T-cell (primary cell): ENCODE data around the gene ATP5F1E. TPM values are rescaled to one million over a fixed set of nuclear protein-coding genes. Genes with fewer than 3 reads are reported as not detected.

Experiments
- ATAC-seq, 4 experiments: fragments of 200-7000 bp in 3 of 4; fragments of 150-1000 bp in 1 of 4; cut with Tn5 transposase; replicated peaks in 1 of 4; 1 replicate in 3 of 4; 2 replicates in 1 of 4; pipeline ENCODE4 v1.10.0; 2021; ENCODE audit warnings: moderate library complexity in 3 of 4, mild to moderate bottlenecking in 2 of 4, moderate number of reproducible peaks in 1 of 4
- CTCF ChIA-PET, 2 donors: fragments of 300-600 bp; sonication (Branson Sonifier 250); formaldehyde crosslinking; loops; one replicate each; lab custom pipeline; 2022; ENCODE audit warnings: antibody characterized with exemption in 2 of 2; lab: Charles Lee
- POLR2A ChIA-PET, 2 donors: fragments of 300-600 bp; sonication (Branson Sonifier 250); formaldehyde crosslinking; loops; one replicate each; lab custom pipeline; 2022; ENCODE audit warnings: antibody characterized with exemption in 2 of 2; lab: Charles Lee
- DNase-seq, 35 experiments: peaks; one replicate each; pipeline versions ENCODE4 v3.0.0 to v3.0.0-alpha.2; 2013 to 2023
- H3K27ac ChIP-seq: one replicate; pipeline ENCODE4 v1.5.1; 2013; ENCODE audit warnings: low read length
- H3K27me3 ChIP-seq, 2 experiments: replicated peaks in 1 of 2; 1 replicate in 1 of 2; 2 replicates in 1 of 2; pipeline versions ENCODE4 v1.6.1 to v1.7.0; 2013; ENCODE audit warnings: low read length in 1 of 2, mixed read lengths in 1 of 2; ENCODE audit not compliant: control insufficient read depth in 2 of 2, insufficient read depth in 2 of 2; ENCODE audit errors: extremely low read depth in 1 of 2
- H3K36me3 ChIP-seq, 2 donors: 1 replicate in 1 of 2; 2 replicates in 1 of 2; pipeline versions ENCODE4 v1.6.1 to v1.7.0; 2013; ENCODE audit warnings: low read length in 1 of 2; ENCODE audit not compliant: control insufficient read depth in 2 of 2, insufficient read depth in 1 of 2; ENCODE audit errors: extremely low read depth in 1 of 2
- H3K4me1 ChIP-seq, 2 experiments: 1 replicate in 1 of 2; 2 replicates in 1 of 2; pipeline versions ENCODE4 v1.6.1 to v1.7.0; 2013; ENCODE audit warnings: low read length in 2 of 2, mixed read lengths in 1 of 2; ENCODE audit not compliant: insufficient read depth in 2 of 2, control insufficient read depth in 1 of 2; ENCODE audit errors: extremely low read depth in 1 of 2
- H3K4me3 ChIP-seq, 2 donors: 1 replicate in 1 of 2; 2 replicates in 1 of 2; pipeline versions ENCODE4 v1.5.1 to v1.7.0; 2013; ENCODE audit warnings: mild to moderate bottlenecking in 2 of 2, low read length in 1 of 2, moderate library complexity in 1 of 2; ENCODE audit not compliant: control insufficient read depth in 1 of 2; ENCODE audit errors: extremely low read depth in 1 of 2
- H3K9me3 ChIP-seq: 2 replicates; pipeline ENCODE4 v1.7.0; 2013
- H3K27ac Mint-ChIP-seq, 2 donors: one replicate each; pipeline ENCODE4 v1.8.0; 2020 to 2021; ENCODE audit warnings: mild to moderate bottlenecking in 2 of 2, mixed read lengths in 2 of 2
- H3K27me3 Mint-ChIP-seq, 2 donors: one replicate each; pipeline ENCODE4 v1.8.0; 2021 to 2022; ENCODE audit warnings: mixed read lengths in 2 of 2
- H3K36me3 Mint-ChIP-seq: one replicate; pipeline ENCODE4 v1.8.0; 2021; ENCODE audit warnings: mixed read lengths
- H3K4me1 Mint-ChIP-seq, 3 donors: one replicate each; pipeline ENCODE4 v1.8.0; 2020 to 2022; ENCODE audit warnings: mixed read lengths in 3 of 3, mild to moderate bottlenecking in 1 of 3
- H3K4me3 Mint-ChIP-seq, 3 donors: one replicate each; pipeline ENCODE4 v1.8.0; 2020 to 2022; ENCODE audit warnings: mild to moderate bottlenecking in 3 of 3, mixed read lengths in 3 of 3, moderate library complexity in 3 of 3
- H3K9me3 Mint-ChIP-seq, 3 donors: one replicate each; pipeline ENCODE4 v1.8.0; 2020 to 2022; ENCODE audit warnings: mixed read lengths in 3 of 3
- WGBS: methylation state at CpG from one replicate; pipeline ENCODE4 v1.1.5; 2013; ENCODE audit warnings: missing lambda C conversion rate; ENCODE audit not compliant: insufficient coverage; 5-methylcytosine and 5-hydroxymethylcytosine counted together
- total RNA-seq, 35 experiments: library from RNA in 6 of 35; stranded (reverse) in 6 of 35; fragments of 120-200 nt in 1 of 35; gene quantifications; one replicate each; pipeline versions ENCODE4 v1.2.1 to v1.2.4 and lab custom pipeline; 2013 to 2026

The ATP5F1E gene
- total RNA-seq, 5 donors from 2014 or later (not counting 1 experiment from before 2014, with no cell fraction given), result 50.6 to 105 (median 62.4) TPM

GRCh38 chr20:59007665-59008511 lies 24.2 kb downstream of the ATP5F1E start:
- DNase-seq, result peak in 2 of 35 experiments; percentile 14 to 49
- Mint-ChIP-seq H3K9me3 (no peaks in the 10 kb centered on the region), H3K4me3 (peak overlapping the region; percentile 65 to 81 (median 76)), H3K27me3 (no peaks in the 10 kb centered on the region), H3K36me3 (peaks cover 3% of the 10 kb centered on the region), H3K4me1 (peaks cover 41 to 50% (median 49%) of the 10 kb centered on the region in 3 donors), H3K27ac (peak overlapping the region; percentile 44 to 67)
- Histone ChIP-seq H3K9me3 (no peaks in the 10 kb centered on the region), H3K36me3 (no peaks in the 10 kb centered on the region), H3K4me1 (peaks cover 6 to 37% of the 10 kb centered on the region in 2 experiments), H3K27me3 (peaks cover 0 to 8% of the 10 kb centered on the region in 2 experiments), H3K27ac (no peak overlapping the region), H3K4me3 (peak overlapping the region in 1 of 2 donors; percentile 23)
- WGBS, result 86% methylated on average over 16 of the region's 24 CpGs
- POLR2A ChIA-PET, result interaction anchor here (0.6 to 1.2 kb wide), 2 partner anchors 25 to 230 kb away, joined by 3 to 4 read pairs; partner anchors contain the start of gene ATP5F1E (in 1 of the 2)
- CTCF ChIA-PET, result interaction anchor here in 1 of 2 donors (1.3 kb wide), 1 partner anchor 215 kb away, joined by 3 read pairs; no protein-coding TSS in a partner anchor
- ATAC-seq, result no peak

- Histone ChIP-seq H3K36me3 (no peaks in the 10 kb centered on the region), H3K27me3 (peaks cover 0 to 8% of the 10 kb centered on the region in 2 experiments), H3K9me3 (no peaks in the 10 kb centered on the region), H3K27ac (no peak within 1 kb of the TSS), H3K4me3 (peak within 1 kb of the TSS; percentile 35 to 51), H3K4me1 (peaks cover 6 to 39% of the 10 kb centered on the region in 2 experiments)
- Mint-ChIP-seq H3K27ac (peak within 1 kb of the TSS; percentile 67 to 90), H3K4me1 (peaks cover 49 to 51% (median 51%) of the 10 kb centered on the region in 3 donors), H3K27me3 (no peaks in the 10 kb centered on the region), H3K36me3 (peaks cover 3% of the 10 kb centered on the region), H3K4me3 (peak within 1 kb of the TSS; percentile 70 to 83 (median 81)), H3K9me3 (no peaks in the 10 kb centered on the region)
- DNase-seq, result peak in 17 of 35 experiments; percentile 11 to 53 (median 30)
- ChIA-PET CTCF (no interaction called here), POLR2A (no interaction called here)
- WGBS, result 4% methylated on average over 71 of the region's 82 CpGs
- ATAC-seq, result peak; percentile 62 to 76 (median 68)
These were observed 25.1 kb downstream of the ATP5F1E start, which contains the start of gene CTSZ for GRCh38 chr20:59006864-59007664. Gene CTSZ (minus strand): TSS chr20:59007254. CDS start chr20:59007128, 126 bp downstream.

- Mint-ChIP-seq H3K4me1 (peaks cover 45 to 46% (median 45%) of the 10 kb centered on the region in 3 donors), H3K36me3 (peaks cover 6% of the 10 kb centered on the region), H3K9me3 (no peaks in the 10 kb centered on the region), H3K4me3 (peak overlapping the region; percentile 70 to 83 (median 71)), H3K27ac (peak overlapping the region in 1 of 2 donors; percentile 90), H3K27me3 (no peaks in the 10 kb centered on the region)
- DNase-seq, result no peak
- WGBS, result 70% methylated on average over 24 of the region's 29 CpGs
- peaks cover 6 to 39% of the 10 kb centered on the region in 2 experiments for H3K4me1 ChIP-seq
- H3K9me3 ChIP-seq, result no peaks in the 10 kb centered on the region
- POLR2A ChIA-PET, result no interaction called here
- peak in 3 of 4 experiments; percentile 5 to 18 (median 12) for ATAC-seq
- H3K36me3 ChIP-seq, result peaks cover 0 to 3% of the 10 kb centered on the region in 2 donors
- H3K27me3 ChIP-seq, result peaks cover 0 to 8% of the 10 kb centered on the region in 2 experiments
- peak overlapping the region; percentile 35 to 51 for H3K4me3 ChIP-seq
- H3K27ac ChIP-seq, result peak overlapping the region; percentile 32
- CTCF ChIA-PET, result interaction anchor here in 1 of 2 donors (1.0 kb wide), 1 partner anchor 26 kb away, joined by 3 read pairs; the partner anchor contains the start of gene ATP5F1E
These were observed 25.8 kb downstream of the ATP5F1E start for GRCh38 chr20:59006167-59006863.

GRCh38 chr20:59005523-59006166 lies 26.5 kb downstream of the ATP5F1E start:
- peaks cover 6 to 39% of the 10 kb centered on the region in 2 experiments for H3K4me1 ChIP-seq
- peak overlapping the region; percentile 90 to 92 for H3K27ac Mint-ChIP-seq
- CTCF ChIA-PET, result interaction anchor here (0.6 to 1.0 kb wide), 2 partner anchors 26 to 206 kb away, joined by 3 read pairs; partner anchors contain the start of gene ATP5F1E (in 1 of the 2)

GRCh38 chr20:59004763-59005522 lies 27.2 kb downstream of the ATP5F1E start:
- Mint-ChIP-seq H3K4me1 (peaks cover 42 to 43% (median 43%) of the 10 kb centered on the region in 3 donors), H3K27me3 (no peaks in the 10 kb centered on the region), H3K9me3 (no peaks in the 10 kb centered on the region), H3K4me3 (peak overlapping the region; percentile 70 to 83 (median 71)), H3K36me3 (peaks cover 6% of the 10 kb centered on the region), H3K27ac (peak overlapping the region; percentile 90 to 92)
- peak overlapping the region; percentile 58 for H3K27ac ChIP-seq
- WGBS, result 24% methylated on average over 14 of the region's 17 CpGs
- DNase-seq (peak in 32 of 35 experiments; percentile 17 to 67 (median 39)), ATAC-seq (peak; percentile 39 to 70 (median 53))
- CTCF ChIA-PET, result interaction anchor here (0.6 to 1.0 kb wide), 2 partner anchors 27 to 206 kb away, joined by 3 read pairs; partner anchors contain the start of gene ATP5F1E (in 1 of the 2)
- peaks cover 6 to 39% of the 10 kb centered on the region in 2 experiments for H3K4me1 ChIP-seq
- POLR2A ChIA-PET, result interaction anchor here in 1 of 2 donors (0.6 kb wide), 1 partner anchor 104 kb away, joined by 3 read pairs; no protein-coding TSS in a partner anchor
- peak overlapping the region; percentile 7 to 17 for H3K4me3 ChIP-seq
- H3K9me3 ChIP-seq, result no peaks in the 10 kb centered on the region
- peaks cover 2 to 3% of the 10 kb centered on the region in 2 donors for H3K36me3 ChIP-seq
- H3K27me3 ChIP-seq, result peaks cover 0 to 8% of the 10 kb centered on the region in 2 experiments

More at GRCh38 chr20:59005523-59006166, 26.5 kb downstream of the ATP5F1E start:
- H3K27me3 Mint-ChIP-seq, result no peaks in the 10 kb centered on the region
- DNase-seq (no peak), ATAC-seq (no peak)
- Histone ChIP-seq H3K27ac (peak overlapping the region; percentile 32), H3K36me3 (peaks cover 0 to 3% of the 10 kb centered on the region in 2 donors), H3K4me3 (peak overlapping the region in 1 of 2 donors; percentile 51), H3K9me3 (no peaks in the 10 kb centered on the region), H3K27me3 (peaks cover 0 to 8% of the 10 kb centered on the region in 2 experiments)
- 90% methylated on average over 2 of the region's 3 CpGs for WGBS
- H3K4me3 Mint-ChIP-seq, result peak overlapping the region; percentile 70 to 83 (median 71)
- H3K9me3 Mint-ChIP-seq, result no peaks in the 10 kb centered on the region
- peaks cover 42 to 43% (median 43%) of the 10 kb centered on the region in 3 donors for H3K4me1 Mint-ChIP-seq
- H3K36me3 Mint-ChIP-seq, result peaks cover 6% of the 10 kb centered on the region
- POLR2A ChIA-PET, result no interaction called here
